Measurements from ENCODE around the gene ESPL1.
"Not testable (repeated sequence)": the region's sequence is repeated elsewhere in the genome, so short reads cannot be mapped to it uniquely, and the experiment has no call there.

The ESPL1 gene

GRCh38 chr12:53297106-53297505 lies 29.0 kb downstream of the ESPL1 start:
- not testable (repeated sequence) for DNase-seq (ENCODE audit: low read depth in 4 of 4, low spot score in 1 of 4)

GRCh38 chr12:53298164-53298563 lies 30.1 kb downstream of the ESPL1 start:
- DNase-seq (ENCODE audit: low read depth in 4 of 4, low spot score in 1 of 4), result no peak

- DNase-seq (ENCODE audit: low read depth in 4 of 4, low spot score in 1 of 4), result peak in 3 of 4 experiments; percentile 17 to 36 (median 20)
These were observed 31.0 kb downstream of the ESPL1 start for GRCh38 chr12:53299101-53299453.

- DNase-seq (ENCODE audit: low read depth in 4 of 4, low spot score in 1 of 4), result peak; percentile 46 to 83 (median 68)
These were observed 31.5 kb downstream of the ESPL1 start, which contains the start of gene MYG1 for GRCh38 chr12:53299454-53300180. Gene MYG1, plus strand, starts transcription at chr12:53299695. Its CDS starts 43 bp downstream, at chr12:53299738.

GRCh38 chr12:53300187-53300586 lies 32.1 kb downstream of the ESPL1 start:
- DNase-seq (ENCODE audit: low read depth in 4 of 4, low spot score in 1 of 4), result peak in 2 of 4 experiments; percentile 7 to 22

- no peak for DNase-seq (ENCODE audit: low read depth in 4 of 4, low spot score in 1 of 4)
These were observed 34.8 kb downstream of the ESPL1 start for GRCh38 chr12:53302903-53303302.

GRCh38 chr12:53306826-53307225 lies 38.7 kb downstream of the ESPL1 start:
- DNase-seq (ENCODE audit: low read depth in 4 of 4, low spot score in 1 of 4), result no peak

- DNase-seq (ENCODE audit: low read depth in 4 of 4, low spot score in 1 of 4), result no peak
These were observed 40.2 kb downstream of the ESPL1 start for GRCh38 chr12:53308276-53308675.

GRCh38 chr12:53313996-53314395 lies 45.9 kb downstream of the ESPL1 start:
- DNase-seq (ENCODE audit: low read depth in 4 of 4, low spot score in 1 of 4), result no peak

GRCh38 chr12:53320352-53321195 lies 52.5 kb downstream of the ESPL1 start:
- DNase-seq (ENCODE audit: low read depth in 4 of 4, low spot score in 1 of 4), result no peak

GRCh38 chr12:53324113-53324778 lies 56.1 kb downstream of the ESPL1 start:
- DNase-seq (ENCODE audit: low read depth in 4 of 4, low spot score in 1 of 4), result peak in 2 of 4 experiments; percentile 42 to 45

- peak; percentile 71 to 90 (median 76) for DNase-seq (ENCODE audit: low read depth in 4 of 4, low spot score in 1 of 4)
These were observed 56.8 kb downstream of the ESPL1 start for GRCh38 chr12:53324779-53325510.

- DNase-seq (ENCODE audit: low read depth in 4 of 4, low spot score in 1 of 4), result no peak
These were observed 57.5 kb downstream of the ESPL1 start for GRCh38 chr12:53325511-53326061.

- no peak for DNase-seq (ENCODE audit: low read depth in 4 of 4, low spot score in 1 of 4)
These were observed 58.5 kb downstream of the ESPL1 start for GRCh38 chr12:53326460-53327185.

GRCh38 chr12:53327435-53328042 lies 59.4 kb downstream of the ESPL1 start:
- no peak for DNase-seq (ENCODE audit: low read depth in 4 of 4, low spot score in 1 of 4)

GRCh38 chr12:53328043-53328435 lies 59.9 kb downstream of the ESPL1 start:
- DNase-seq (ENCODE audit: low read depth in 4 of 4, low spot score in 1 of 4), result no peak

- no peak for DNase-seq (ENCODE audit: low read depth in 4 of 4, low spot score in 1 of 4)
These were observed 62.6 kb downstream of the ESPL1 start for GRCh38 chr12:53330671-53331070.

GRCh38 chr12:53332339-53332738 lies 64.2 kb downstream of the ESPL1 start:
- not testable (repeated sequence) for DNase-seq (ENCODE audit: low read depth in 4 of 4, low spot score in 1 of 4)

GRCh38 chr12:53332744-53333143 lies 64.6 kb downstream of the ESPL1 start:
- no peak for DNase-seq (ENCODE audit: low read depth in 4 of 4, low spot score in 1 of 4)

GRCh38 chr12:53333289-53333688 lies 65.2 kb downstream of the ESPL1 start:
- DNase-seq (ENCODE audit: low read depth in 4 of 4, low spot score in 1 of 4), result no peak

Data from stimulated activated CD4-positive, alpha-beta T cell treated with anti-CD3 and anti-CD28 coated beads, Interleukin-1b, Interleukin-23, amount 100 ng/mL, for 24 hours (primary cell).